Upper lobe of left lung (tissue), 6 donors: ENCODE data around the gene KRTAP12-4. TPM values are rescaled to one million over a fixed set of nuclear protein-coding genes. Genes with fewer than 3 reads are reported as not detected.
"Not testable (repeated sequence)": the region's sequence is repeated elsewhere in the genome, so short reads cannot be mapped to it uniquely, and the experiment has no call there.

Experiments used
- ATAC-seq, 2 donors: fragments of 200-7000 bp; cut with Tn5 transposase; one replicate each; pipeline ENCODE4 v1.9.1; 2022; ENCODE audit warnings: mild to moderate bottlenecking in 2 of 2, moderate library complexity in 2 of 2; ENCODE audit not compliant: low FRiP score in 2 of 2
- DNase-seq, 2 donors: peaks; one replicate each; pipeline ENCODE4 v3.0.0-alpha.2; 2019 to 2020
- H3K27ac ChIP-seq, 4 donors: fragments of 200-600 bp; sonication (generic); one replicate each; pipeline ENCODE4 v1.5.1; 2016 to 2019
- H3K27me3 ChIP-seq, 4 donors: fragments of 200-600 bp; sonication (generic); one replicate each; pipeline ENCODE4 v1.5.1; 2017 to 2019
- H3K36me3 ChIP-seq, 4 donors: fragments of 200-600 bp; sonication (generic); one replicate each; pipeline ENCODE4 v1.5.1; 2016 to 2019
- H3K4me1 ChIP-seq, 4 donors: fragments of 200-600 bp; sonication (generic); one replicate each; pipeline ENCODE4 v1.5.1; 2018 to 2019
- H3K4me3 ChIP-seq, 4 donors: fragments of 200-600 bp; sonication (generic); one replicate each; pipeline ENCODE4 v1.5.1; 2017 to 2019; ENCODE audit warnings: mild to moderate bottlenecking in 2 of 4, moderate library complexity in 1 of 4
- H3K9me3 ChIP-seq, 4 donors: fragments of 200-600 bp; sonication (generic); one replicate each; pipeline ENCODE4 v1.5.1; 2018 to 2019
- CTCF ChIP-seq, 6 experiments: fragments of 450-650 bp in 4 of 6; fragments of 200-600 bp in 2 of 6; sonication (generic) in 2 of 6; IDR thresholded peaks; one replicate each; pipeline ENCODE4 v1.5.1; 2016 to 2019; ENCODE audit warnings: antibody characterized with exemption in 6 of 6
- EP300 ChIP-seq, 4 donors: sonication (generic); formaldehyde crosslinking; IDR thresholded peaks; one replicate each; pipeline ENCODE4 v1.5.1; 2017; ENCODE audit warnings: antibody characterized with exemption in 4 of 4, control low read depth in 2 of 4
- POLR2A ChIP-seq, 4 donors: fragments of 450-650 bp; IDR thresholded peaks; one replicate each; pipeline ENCODE4 v1.5.1; 2016 to 2017; ENCODE audit warnings: antibody characterized with exemption in 4 of 4, mild to moderate bottlenecking in 2 of 4
- POLR2AphosphoS5 ChIP-seq, 2 donors: sonication (generic); formaldehyde crosslinking; IDR thresholded peaks; one replicate each; pipeline ENCODE4 v1.5.1; 2017; ENCODE audit warnings: antibody characterized with exemption in 2 of 2
- WGBS, 2 donors: methylation state at CpG; one replicate each; pipeline ENCODE4 v1.1.5; 2017 to 2018; 5-methylcytosine and 5-hydroxymethylcytosine counted together
- total RNA-seq, 6 donors: library from RNA; depleted of rRNA in 4 of 6; stranded (reverse); fragments of >200 nt in 4 of 6; gene quantifications; one replicate each; pipeline versions ENCODE4 v1.1.0 to v1.2.1, GENCODE V29; 2016 to 2021
- donor health status: DM: no; HTN: no; CAD: no; lungs with moderate emphysema.
- donor health status: DM: no; HTN: yes; CAD: no; lungs with severe emphysema.

KRTAP12-4 gene
- total RNA-seq, 6 donors from 2014 or later: not detected

DNA sequence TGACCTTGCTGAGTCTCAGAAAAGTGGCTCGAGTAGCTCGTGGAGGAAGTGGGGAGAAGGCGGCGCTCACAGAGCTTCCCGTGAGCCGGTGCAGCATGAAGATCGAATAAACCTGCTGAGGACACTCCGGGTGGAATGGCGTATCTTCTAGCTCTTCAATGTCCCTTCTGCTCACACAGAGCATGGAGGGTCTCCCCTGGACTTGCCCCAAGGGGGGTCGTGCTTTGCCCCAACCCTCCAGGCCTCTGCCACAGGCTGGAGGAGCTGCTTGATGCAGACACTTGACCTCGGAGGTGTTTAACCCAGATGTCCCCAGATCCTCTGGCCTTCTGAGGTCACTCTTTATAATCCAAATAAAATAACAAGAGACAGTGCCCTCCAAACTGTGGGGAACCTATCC, 40.3 kb upstream of the KRTAP12-4 start:
- Histone ChIP-seq H3K27me3 (no peaks in the 10 kb centered on the region), H3K4me1 (no peaks in the 10 kb centered on the region), H3K27ac (no peak overlapping the region), H3K4me3 (no peak overlapping the region), H3K36me3 (no peaks in the 10 kb centered on the region), H3K9me3 (peaks cover 0 to 15% (median 13%) of the 10 kb centered on the region in 4 donors)
- no peak for TF ChIP-seq CTCF (IDR thresholded peaks at IDR 0.05)
- no peak for TF ChIP-seq POLR2A (IDR thresholded peaks at IDR 0.05)
- TF ChIP-seq POLR2AphosphoS5 (IDR thresholded peaks at IDR 0.05): no peak
- TF ChIP-seq EP300 (IDR thresholded peaks at IDR 0.05): no peak
- 66 to 71% methylated on average over 9 to 11 of the region's 11 CpGs for WGBS, 2 donors
- no peak for ATAC-seq
- DNase-seq: no peak

- H3K9me3 ChIP-seq: peaks cover 0 to 15% (median 13%) of the 10 kb centered on the region in 4 donors
- ATAC-seq: no peak
- WGBS, 2 donors: 47 to 62% methylated on average over 2 of the region's 2 CpGs
Observed at GRCh38 chr21:44692798-44693512, 38.5 kb upstream of the KRTAP12-4 start.

GRCh38 chr21:44691686-44692085, 37.2 kb upstream of the KRTAP12-4 start:
- Histone ChIP-seq H3K36me3 (no peaks in the 10 kb centered on the region), H3K4me3 (no peak overlapping the region), H3K27me3 (no peaks in the 10 kb centered on the region), H3K4me1 (no peaks in the 10 kb centered on the region), H3K9me3 (peaks cover 0 to 15% (median 13%) of the 10 kb centered on the region in 4 donors), H3K27ac (no peak overlapping the region)
- no peak for TF ChIP-seq POLR2AphosphoS5 (IDR thresholded peaks at IDR 0.05)
- no peak for TF ChIP-seq EP300 (IDR thresholded peaks at IDR 0.05)
- no peak for TF ChIP-seq CTCF (IDR thresholded peaks at IDR 0.05)
- TF ChIP-seq POLR2A (IDR thresholded peaks at IDR 0.05): no peak
- 71 to 74% methylated on average over 2 of the region's 2 CpGs for WGBS, 2 donors
- no peak for DNase-seq
- no peak for ATAC-seq

More at GRCh38 chr21:44692798-44693512, 38.5 kb upstream of the KRTAP12-4 start:
- Histone ChIP-seq H3K36me3 (no peaks in the 10 kb centered on the region), H3K27ac (no peak overlapping the region), H3K27me3 (no peaks in the 10 kb centered on the region), H3K4me3 (no peak overlapping the region), H3K4me1 (no peaks in the 10 kb centered on the region)
- DNase-seq: no peak
- TF ChIP-seq POLR2AphosphoS5 (IDR thresholded peaks at IDR 0.05) (no peak), CTCF (IDR thresholded peaks at IDR 0.05) (no peak), EP300 (IDR thresholded peaks at IDR 0.05) (no peak), POLR2A (IDR thresholded peaks at IDR 0.05) (no peak)

DNA sequence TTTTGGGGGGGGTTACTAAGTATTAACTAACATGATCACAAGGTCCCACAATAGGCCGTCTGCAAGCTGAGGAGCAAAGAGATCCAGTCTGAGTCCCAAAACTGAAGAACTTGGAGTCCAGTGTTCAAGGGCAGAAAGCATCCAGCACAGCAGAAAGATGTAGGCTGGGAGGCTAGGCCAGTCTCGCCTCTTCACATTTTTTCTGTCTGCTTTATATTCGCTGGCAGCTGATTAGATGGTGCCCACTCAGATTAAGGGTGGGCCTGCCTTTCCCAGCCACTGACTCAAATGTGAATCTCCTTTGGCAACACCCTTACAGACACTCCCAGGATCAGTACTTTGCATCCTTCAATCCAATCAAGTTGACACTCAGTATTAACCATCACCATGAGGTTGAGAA, 35.3 kb upstream of the KRTAP12-4 start:
- not testable (repeated sequence) for H3K27ac ChIP-seq, H3K4me1 ChIP-seq, ATAC-seq, DNase-seq, H3K36me3 ChIP-seq, H3K27me3 ChIP-seq, H3K4me3 ChIP-seq
- H3K9me3 ChIP-seq: peaks cover 0 to 15% (median 13%) of the 10 kb centered on the region in 4 donors
- WGBS, 2 donors: 85 to 91% methylated on average over 3 of the region's 3 CpGs

DNA sequence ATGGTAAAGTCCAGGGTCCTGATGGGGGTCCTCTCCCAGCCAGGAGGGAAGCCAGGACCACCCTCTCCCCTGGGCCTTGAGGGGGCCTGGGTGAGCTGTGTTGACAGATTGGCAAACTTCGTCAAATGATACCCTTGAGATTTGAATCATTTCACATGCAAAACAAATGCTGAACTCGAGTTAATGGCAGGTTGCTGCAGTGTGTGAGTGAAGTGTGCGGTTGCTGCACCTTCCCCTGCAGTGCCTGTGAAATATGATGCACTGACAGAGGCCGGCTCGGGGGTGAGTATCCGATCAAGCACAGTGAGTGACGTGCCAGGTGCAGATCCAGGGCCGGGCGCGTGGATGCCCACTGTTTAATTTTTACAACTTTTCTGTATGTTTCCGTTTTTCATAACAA, 33.2 kb upstream of the KRTAP12-4 start:
- Histone ChIP-seq H3K4me1 (no peaks in the 10 kb centered on the region), H3K27me3 (no peaks in the 10 kb centered on the region), H3K4me3 (no peak overlapping the region), H3K9me3 (peaks cover 0 to 5% (median 2%) of the 10 kb centered on the region in 4 donors), H3K27ac (no peak overlapping the region), H3K36me3 (no peaks in the 10 kb centered on the region)
- TF ChIP-seq CTCF (IDR thresholded peaks at IDR 0.05): no peak
- no peak for DNase-seq
- ATAC-seq: no peak
- 58 to 70% methylated on average over 11 of the region's 11 CpGs for WGBS, 2 donors
